Fibroblast of lung (primary cell): Measurements from ENCODE around the gene TNFSF12. TPM values are rescaled to one million over a fixed set of nuclear protein-coding genes. Genes with fewer than 3 reads are reported as not detected.

Experiments
- DNase-seq, 2 donors: peaks; one replicate each; pipeline versions ENCODE4 v3.0.0 to v3.0.0-alpha.2; 2010; ENCODE audit warnings: low read depth in 2 of 2
- H2AFZ ChIP-seq: 2 replicates; pipeline ENCODE4 v1.5.1; 2012; ENCODE audit warnings: low read length, control low read depth, inconsistent platforms
- H3K27ac ChIP-seq: 2 replicates; pipeline ENCODE4 v1.5.1; 2011; ENCODE audit warnings: low read length, control low read depth; ENCODE audit not compliant: insufficient read depth
- H3K27me3 ChIP-seq: 2 replicates; pipeline ENCODE4 v1.5.1; 2011; ENCODE audit warnings: mild to moderate bottlenecking, low read length; ENCODE audit not compliant: control insufficient read depth, insufficient read depth
- H3K36me3 ChIP-seq: 2 replicates; pipeline ENCODE4 v1.5.1; 2011; ENCODE audit warnings: low read length; ENCODE audit not compliant: control insufficient read depth, insufficient read depth
- H3K4me1 ChIP-seq: 2 replicates; pipeline ENCODE4 v1.5.1; 2011; ENCODE audit warnings: low read length; ENCODE audit not compliant: control insufficient read depth, insufficient read depth; ENCODE audit errors: extremely low read depth
- H3K4me2 ChIP-seq: 2 replicates; pipeline ENCODE4 v1.5.1; 2011; ENCODE audit warnings: low read length, control low read depth; ENCODE audit not compliant: insufficient read depth; ENCODE audit errors: extremely low read depth
- H3K4me3 ChIP-seq, 4 experiments: fragments of 200-600 bp in 1 of 4; sonication (generic) in 1 of 4; replicated peaks in 1 of 4; 2 replicates each; pipeline ENCODE4 v1.5.1; 2011 to 2016; ENCODE audit warnings: low read length in 4 of 4, low read depth in 3 of 4, mild to moderate bottlenecking in 3 of 4, control low read depth in 2 of 4, inconsistent platforms in 1 of 4, mixed read lengths in 1 of 4; ENCODE audit not compliant: insufficient read depth in 1 of 4; ENCODE audit errors: control extremely low read depth in 1 of 4
- H3K79me2 ChIP-seq: 2 replicates; pipeline ENCODE4 v1.5.1; 2012; ENCODE audit warnings: mild to moderate bottlenecking, low read length, inconsistent platforms; ENCODE audit not compliant: control insufficient read depth, insufficient read depth
- H3K9ac ChIP-seq: 2 replicates; pipeline ENCODE4 v1.5.1; 2011; ENCODE audit warnings: mild to moderate bottlenecking, low read length, control low read depth; ENCODE audit not compliant: insufficient read depth
- H3K9me3 ChIP-seq: 2 replicates; pipeline ENCODE4 v1.5.1; 2012; ENCODE audit warnings: low read depth, low read length; ENCODE audit not compliant: control insufficient read depth, insufficient read depth
- H4K20me1 ChIP-seq: 2 replicates; pipeline ENCODE4 v1.5.1; 2011; ENCODE audit warnings: low read length; ENCODE audit not compliant: control insufficient read depth, insufficient read depth; ENCODE audit errors: extremely low read depth
- EZH2 ChIP-seq: IDR thresholded peaks from 2 replicates; pipeline ENCODE4 v1.5.1; 2012; ENCODE audit warnings: low read length, control low read depth, mild to moderate bottlenecking; ENCODE audit errors: missing control alignments
- polyA plus RNA-seq, 2 donors: library from polyadenylated mRNA; depleted of rRNA in 1 of 2; stranded (reverse) in 1 of 2; unstranded in 1 of 2; fragments of >200 nt; gene quantifications; 2 replicates each; pipeline ENCODE4 v1.2.1, GENCODE V29; 2011 to 2012; ENCODE audit warnings: missing spikeins in 1 of 2
- total RNA-seq: library from RNA; depleted of rRNA; stranded (reverse); fragments of >200 nt; gene quantifications from 2 replicates; pipeline ENCODE4 v1.2.1, GENCODE V29; 2014
- TF ChIP-seq, protein P1 (sequence below), 2 donors: IDR thresholded peaks in 1 of 2; conservative IDR thresholded peaks in 1 of 2; 1 replicate in 1 of 2; 2 replicates in 1 of 2; pipeline ENCODE4 v1.5.1; 2011 to 2012; ENCODE audit warnings: low read length in 2 of 2, control low read depth in 1 of 2, inconsistent platforms in 1 of 2, low read depth in 1 of 2, mild to moderate bottlenecking in 1 of 2

TNFSF12 gene
- total and polyA plus RNA-seq, 2 donors (not counting 1 experiment from before 2014, with no cell fraction given): 9.6 to 34.4 TPM

DNA sequence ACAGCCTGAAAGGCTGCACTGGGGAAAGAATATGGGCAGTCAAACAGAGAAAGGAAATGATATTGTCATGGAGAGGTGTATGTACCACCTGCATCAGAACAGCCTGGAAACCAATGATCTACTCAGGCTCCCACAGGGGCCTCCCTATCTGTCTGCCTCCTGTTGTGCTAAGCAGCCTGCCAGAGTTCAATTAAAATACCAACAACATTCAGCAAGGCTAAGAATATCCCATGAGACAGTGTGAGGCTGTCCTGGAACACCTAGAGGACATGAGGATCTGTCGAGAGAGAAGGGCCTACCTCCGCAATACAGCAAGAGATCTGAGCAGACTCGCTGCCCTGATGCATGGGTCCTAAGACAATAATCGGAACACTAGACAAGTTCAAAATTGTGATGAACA, 57.4 kb downstream of the TNFSF12 start:
- TF ChIP-seq, protein P1, sequence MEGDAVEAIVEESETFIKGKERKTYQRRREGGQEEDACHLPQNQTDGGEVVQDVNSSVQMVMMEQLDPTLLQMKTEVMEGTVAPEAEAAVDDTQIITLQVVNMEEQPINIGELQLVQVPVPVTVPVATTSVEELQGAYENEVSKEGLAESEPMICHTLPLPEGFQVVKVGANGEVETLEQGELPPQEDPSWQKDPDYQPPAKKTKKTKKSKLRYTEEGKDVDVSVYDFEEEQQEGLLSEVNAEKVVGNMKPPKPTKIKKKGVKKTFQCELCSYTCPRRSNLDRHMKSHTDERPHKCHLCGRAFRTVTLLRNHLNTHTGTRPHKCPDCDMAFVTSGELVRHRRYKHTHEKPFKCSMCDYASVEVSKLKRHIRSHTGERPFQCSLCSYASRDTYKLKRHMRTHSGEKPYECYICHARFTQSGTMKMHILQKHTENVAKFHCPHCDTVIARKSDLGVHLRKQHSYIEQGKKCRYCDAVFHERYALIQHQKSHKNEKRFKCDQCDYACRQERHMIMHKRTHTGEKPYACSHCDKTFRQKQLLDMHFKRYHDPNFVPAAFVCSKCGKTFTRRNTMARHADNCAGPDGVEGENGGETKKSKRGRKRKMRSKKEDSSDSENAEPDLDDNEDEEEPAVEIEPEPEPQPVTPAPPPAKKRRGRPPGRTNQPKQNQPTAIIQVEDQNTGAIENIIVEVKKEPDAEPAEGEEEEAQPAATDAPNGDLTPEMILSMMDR (conservative IDR thresholded peaks at IDR 0.05 in 1 of 2, IDR thresholded peaks at IDR 0.05 in 1 of 2; ENCODE audit: low read depth in 1 of 2, low read length in 2 of 2): no peak
- no peak for TF ChIP-seq EZH2
- Histone ChIP-seq H3K27ac (no peak overlapping the region), H4K20me1 (no peaks in the 10 kb centered on the region), H3K36me3 (peaks cover 9% of the 10 kb centered on the region), H2AFZ (no peak overlapping the region), H3K4me3 (no peak overlapping the region), H3K9ac (no peak overlapping the region), H3K79me2 (peaks cover 27% of the 10 kb centered on the region), H3K4me2 (no peak overlapping the region), H3K9me3 (no peaks in the 10 kb centered on the region), H3K27me3 (no peaks in the 10 kb centered on the region), H3K4me1 (no peaks in the 10 kb centered on the region)
- DNase-seq: no peak

Other genes starting within 250 kb of the TNFSF12 start
Only the 30 nearest of the 32 such genes appear.
- gene NEURL4, start 219.7 kb upstream of the TNFSF12 start, total RNA-seq: 18.2 and 20.1 TPM in 2 replicates
- 6.0 and 8.3 TPM in 2 replicates for gene NEURL4, start 219.7 kb upstream of the TNFSF12 start, polyA plus RNA-seq
- 2.1 and 3.9 TPM in 2 replicates for gene ACAP1, start 212.5 kb upstream of the TNFSF12 start, total RNA-seq
- 0.06 and 0.40 TPM in 2 replicates for gene ACAP1, start 212.5 kb upstream of the TNFSF12 start, polyA plus RNA-seq
- gene KCTD11, start 196.9 kb upstream of the TNFSF12 start, total RNA-seq: 8.8 and 9.0 TPM in 2 replicates
- 8.4 and 11.9 TPM in 2 replicates for gene KCTD11, start 196.9 kb upstream of the TNFSF12 start, polyA plus RNA-seq
- not detected in 2 replicates for gene TMEM95, start 193.9 kb upstream of the TNFSF12 start, total RNA-seq
- gene TMEM95, start 193.9 kb upstream of the TNFSF12 start, polyA plus RNA-seq: not detected in 2 replicates
- 0.66 and 1.0 TPM in 2 replicates for gene TNK1, start 168.0 kb upstream of the TNFSF12 start, total RNA-seq
- 0.15 and 0.20 TPM in 2 replicates for gene TNK1, start 168.0 kb upstream of the TNFSF12 start, polyA plus RNA-seq
- gene PLSCR3, start 154.5 kb upstream of the TNFSF12 start, total RNA-seq: 18.7 and 25.4 TPM in 2 replicates
- 39.1 and 42.1 TPM in 2 replicates for gene PLSCR3, start 154.5 kb upstream of the TNFSF12 start, polyA plus RNA-seq
- 206 and 212 TPM in 2 replicates for gene TMEM256, start 145.0 kb upstream of the TNFSF12 start, total RNA-seq
- gene TMEM256, start 145.0 kb upstream of the TNFSF12 start, polyA plus RNA-seq: 59.1 and 78.7 TPM in 2 replicates
- gene NLGN2, start 141.2 kb upstream of the TNFSF12 start, total RNA-seq: 5.1 and 12.1 TPM in 2 replicates
- gene NLGN2, start 141.2 kb upstream of the TNFSF12 start, polyA plus RNA-seq: 7.3 and 10.0 TPM in 2 replicates
- gene SPEM1, start 128.7 kb upstream of the TNFSF12 start, total RNA-seq: not detected in 2 replicates
- not detected in 2 replicates for gene SPEM1, start 128.7 kb upstream of the TNFSF12 start, polyA plus RNA-seq
- not detected in 2 replicates for gene SPEM2, start 123.4 kb upstream of the TNFSF12 start, total RNA-seq
- gene SPEM2, start 123.4 kb upstream of the TNFSF12 start, polyA plus RNA-seq: not detected in 2 replicates
- not detected in 2 replicates for gene SPEM3, start 120.2 kb upstream of the TNFSF12 start, total RNA-seq
- not detected in 2 replicates for gene SPEM3, start 120.2 kb upstream of the TNFSF12 start, polyA plus RNA-seq
- 1.5 and 1.8 TPM in 2 replicates for gene TMEM102, start 113.6 kb upstream of the TNFSF12 start, total RNA-seq
- 0.52 and 0.58 TPM in 2 replicates for gene TMEM102, start 113.6 kb upstream of the TNFSF12 start, polyA plus RNA-seq
- 0.33 and 1.3 TPM in 2 replicates for gene FGF11, start 109.5 kb upstream of the TNFSF12 start, total RNA-seq
- 0.43 and 0.87 TPM in 2 replicates for gene FGF11, start 109.5 kb upstream of the TNFSF12 start, polyA plus RNA-seq
- 5.6 and 12.2 TPM in 2 replicates for gene CHRNB1, start 104.0 kb upstream of the TNFSF12 start, total RNA-seq
- 6.3 and 9.2 TPM in 2 replicates for gene CHRNB1, start 104.0 kb upstream of the TNFSF12 start, polyA plus RNA-seq
- 16.4 and 29.9 TPM in 2 replicates for gene ZBTB4, start 69.4 kb upstream of the TNFSF12 start, total RNA-seq
- 21.3 and 22.3 TPM in 2 replicates for gene ZBTB4, start 69.4 kb upstream of the TNFSF12 start, polyA plus RNA-seq
- gene SLC35G6, start 67.6 kb upstream of the TNFSF12 start, total RNA-seq: not detected in 2 replicates
- gene SLC35G6, start 67.6 kb upstream of the TNFSF12 start, polyA plus RNA-seq: not detected in 2 replicates
- gene POLR2A, start 64.7 kb upstream of the TNFSF12 start, total RNA-seq: 60.1 and 75.8 TPM in 2 replicates
- 6.8 and 7.1 TPM in 2 replicates for gene POLR2A, start 64.7 kb upstream of the TNFSF12 start, polyA plus RNA-seq
- gene TNFSF13, start 9.7 kb downstream of the TNFSF12 start, total RNA-seq: 1.5 and 2.0 TPM in 2 replicates
- gene TNFSF13, start 9.7 kb downstream of the TNFSF12 start, polyA plus RNA-seq: 2.5 and 2.8 TPM in 2 replicates
- 65.5 and 66.2 TPM in 2 replicates for gene SENP3, start 12.9 kb downstream of the TNFSF12 start, total RNA-seq
- gene SENP3, start 12.9 kb downstream of the TNFSF12 start, polyA plus RNA-seq: 67.6 and 118 TPM in 2 replicates
- 16.2 and 29.4 TPM in 2 replicates for gene CD68, start 30.6 kb downstream of the TNFSF12 start, total RNA-seq
- gene CD68, start 30.6 kb downstream of the TNFSF12 start, polyA plus RNA-seq: 90.4 and 250 TPM in 2 replicates
- 29.5 and 51.9 TPM in 2 replicates for gene MPDU1, start 34.8 kb downstream of the TNFSF12 start, total RNA-seq
- 107 and 172 TPM in 2 replicates for gene MPDU1, start 34.8 kb downstream of the TNFSF12 start, polyA plus RNA-seq
- under 0.01 and 0.50 TPM in 2 replicates for gene SOX15, start 41.0 kb downstream of the TNFSF12 start, total RNA-seq
- 0.36 and 0.78 TPM in 2 replicates for gene SOX15, start 41.0 kb downstream of the TNFSF12 start, polyA plus RNA-seq
- 39.8 and 46.6 TPM in 2 replicates for gene FXR2, start 65.8 kb downstream of the TNFSF12 start, total RNA-seq
- 22.0 and 28.1 TPM in 2 replicates for gene FXR2, start 65.8 kb downstream of the TNFSF12 start, polyA plus RNA-seq
- gene SAT2, start 78.8 kb downstream of the TNFSF12 start, total RNA-seq: 54.3 and 55.5 TPM in 2 replicates
- gene SAT2, start 78.8 kb downstream of the TNFSF12 start, polyA plus RNA-seq: 47.0 and 48.2 TPM in 2 replicates
- gene SHBG, start 81.1 kb downstream of the TNFSF12 start, total RNA-seq: 0.26 and 0.33 TPM in 2 replicates
- 0.27 and 0.45 TPM in 2 replicates for gene SHBG, start 81.1 kb downstream of the TNFSF12 start, polyA plus RNA-seq
- 0.33 TPM in 1 of 2 replicates, not detected in the other for gene ATP1B2, start 101.9 kb downstream of the TNFSF12 start, total RNA-seq
- gene ATP1B2, start 101.9 kb downstream of the TNFSF12 start, polyA plus RNA-seq: 0.02 and 0.05 TPM in 2 replicates
- 23.0 and 24.7 TPM in 2 replicates for gene TP53, start 138.4 kb downstream of the TNFSF12 start, total RNA-seq
- gene TP53, start 138.4 kb downstream of the TNFSF12 start, polyA plus RNA-seq: 35.5 and 43.2 TPM in 2 replicates
- 2.3 and 3.1 TPM in 2 replicates for gene WRAP53, start 139.4 kb downstream of the TNFSF12 start, total RNA-seq
- 3.0 and 7.2 TPM in 2 replicates for gene WRAP53, start 139.4 kb downstream of the TNFSF12 start, polyA plus RNA-seq
- gene EFNB3, start 156.1 kb downstream of the TNFSF12 start, total RNA-seq: 0.26 and 0.33 TPM in 2 replicates
- 0.51 and 3.7 TPM in 2 replicates for gene EFNB3, start 156.1 kb downstream of the TNFSF12 start, polyA plus RNA-seq
- 0.17 and 0.26 TPM in 2 replicates for gene DNAH2, start 168.7 kb downstream of the TNFSF12 start, total RNA-seq
- gene DNAH2, start 168.7 kb downstream of the TNFSF12 start, polyA plus RNA-seq: 0.06 and 0.08 TPM in 2 replicates